Suprapubic skin (tissue), 4 donors: ENCODE measurements around the gene FAP.

ENCODE experiments used
- POLR2A ChIP-seq, 2 donors: fragments of 450-650 bp; IDR thresholded peaks; one replicate each; pipeline ENCODE4 v1.6.1; 2017; ENCODE audit warnings: antibody characterized with exemption in 2 of 2, mild to moderate bottlenecking in 2 of 2, moderate library complexity in 2 of 2
- POLR2AphosphoS5 ChIP-seq, 3 donors: sonication (generic); formaldehyde crosslinking; IDR thresholded peaks; one replicate each; pipeline ENCODE4 v1.6.1; 2017; ENCODE audit warnings: antibody characterized with exemption in 3 of 3

GRCh38 chr2:162245781-162246180, 2.5 kb upstream of the FAP start:
- TF ChIP-seq POLR2AphosphoS5 (IDR thresholded peaks at IDR 0.05) (no peak), POLR2A (IDR thresholded peaks at IDR 0.05) (no peak)
